ENCODE data around the gene C20orf204.
A peak's percentile ranks its signal among the peaks of the same experiment; 100 is the strongest.

Gene C20orf204

DNA sequence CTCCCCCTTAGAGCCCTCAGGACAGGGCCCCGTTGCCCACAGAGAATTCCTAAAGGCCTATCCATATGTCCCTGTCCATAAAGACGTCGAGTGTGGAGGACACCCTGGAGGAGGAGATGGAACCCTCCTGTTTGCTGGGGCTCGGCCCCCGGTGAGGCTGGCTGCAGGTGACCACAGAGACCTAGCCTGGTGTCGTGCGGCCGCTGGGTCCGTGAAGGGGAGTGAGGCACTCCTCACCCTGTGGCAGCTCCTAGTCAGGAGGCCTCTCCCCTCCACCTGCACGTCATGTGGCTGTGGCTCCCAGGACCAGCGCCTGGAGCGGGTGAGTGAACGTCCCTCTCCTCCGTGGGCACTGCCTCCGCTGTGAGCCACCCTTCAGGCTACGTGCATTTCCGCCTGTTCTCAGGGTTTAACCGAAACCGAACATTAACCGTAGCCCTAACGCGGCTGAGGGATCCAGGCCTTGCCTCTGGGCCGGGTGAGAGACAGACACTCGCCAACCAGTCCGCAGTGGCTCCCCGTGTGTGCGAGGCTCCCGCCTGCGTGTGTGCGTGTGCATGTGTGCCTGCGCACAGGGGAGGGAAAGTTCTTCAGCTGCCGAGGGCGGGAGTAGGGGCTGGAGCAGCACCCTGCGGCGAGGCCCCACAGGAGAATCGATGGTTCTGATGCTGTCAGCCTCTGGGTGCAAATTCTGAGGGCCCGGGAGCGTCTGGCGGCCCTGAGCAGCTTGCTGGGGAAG is 21.1 kb downstream of the C20orf204 start:
- no peak for DNase-seq

DNA sequence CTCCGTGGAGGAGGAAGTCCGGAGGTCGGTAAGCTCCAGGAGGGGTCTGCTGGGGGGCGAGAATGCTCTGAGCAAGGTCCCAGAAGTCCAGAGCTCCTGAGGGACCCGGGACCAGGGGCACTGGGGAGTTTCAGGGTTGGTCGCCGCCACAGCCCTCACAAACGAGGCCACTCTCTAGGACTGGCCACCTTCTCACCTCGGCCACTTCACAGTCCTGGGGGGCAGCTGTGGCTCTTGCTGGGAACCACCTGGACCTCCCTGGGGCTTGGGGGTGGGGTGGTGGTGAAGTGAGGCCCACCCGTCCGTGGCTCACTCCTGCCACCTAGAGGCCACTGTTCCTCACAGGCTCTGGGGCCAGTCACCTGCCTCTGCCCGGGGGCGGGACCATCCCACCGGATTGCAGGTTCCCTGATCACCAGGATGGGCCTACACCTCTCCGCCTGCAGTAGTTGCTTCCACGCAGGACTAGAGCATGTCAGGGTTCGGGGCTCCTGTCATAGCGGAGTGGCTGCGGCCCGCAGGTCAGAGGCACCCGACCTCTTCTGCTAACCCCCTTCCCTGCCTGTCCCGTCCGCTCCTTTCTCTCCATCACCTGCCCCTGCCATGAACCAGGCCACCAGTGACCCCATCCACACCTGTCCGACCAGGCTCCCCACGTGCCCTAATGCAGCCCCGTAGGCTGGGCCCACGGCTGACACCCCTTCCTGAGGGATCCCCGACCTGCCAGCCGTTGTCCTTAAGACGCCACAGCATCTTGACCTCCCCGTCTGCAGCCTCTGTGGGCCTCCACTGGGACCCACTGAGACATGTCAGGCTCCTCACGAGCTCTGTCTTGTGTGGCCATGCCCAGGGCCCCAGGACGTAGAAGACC is 21.9 kb downstream of the C20orf204 start:
- DNase-seq = peak; percentile 81 to 83

DNA sequence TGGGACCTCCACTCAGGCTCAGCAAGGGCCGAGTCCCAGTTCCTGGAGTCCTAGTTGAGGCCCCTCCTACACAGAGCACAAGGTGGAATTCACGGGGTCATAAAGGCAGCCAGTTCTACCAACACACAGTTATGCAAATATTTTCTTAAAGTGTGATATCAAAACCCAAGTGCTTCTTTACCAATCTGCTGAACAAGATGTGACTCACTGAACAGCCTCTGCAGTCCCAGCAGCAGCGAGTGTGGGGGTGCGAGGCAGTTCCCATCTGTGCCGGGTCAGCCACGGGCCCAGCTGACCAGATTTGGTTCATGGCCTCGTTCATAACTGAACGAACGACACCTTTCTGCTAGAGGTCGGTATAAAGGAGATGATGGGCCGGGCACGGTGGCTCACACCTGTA is 22.6 kb downstream of the C20orf204 start:
- DNase-seq = no peak

DNA sequence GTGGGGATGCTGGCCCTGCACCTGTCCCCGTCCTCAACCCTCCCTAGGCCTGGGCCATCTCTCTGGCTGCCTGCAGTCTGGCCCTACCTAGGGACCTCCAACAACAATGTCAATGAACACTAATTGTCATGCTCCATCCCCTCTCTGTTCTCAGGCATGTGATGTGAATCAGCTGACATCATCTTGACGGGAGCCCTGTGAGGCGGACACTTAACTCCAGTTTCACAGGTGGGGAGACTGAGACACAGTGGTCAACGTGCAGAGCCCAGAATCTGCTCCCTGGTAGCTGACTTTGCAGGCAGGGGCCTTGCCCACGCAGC is 26.3 kb downstream of the C20orf204 start:
- no peak for DNase-seq

DNA sequence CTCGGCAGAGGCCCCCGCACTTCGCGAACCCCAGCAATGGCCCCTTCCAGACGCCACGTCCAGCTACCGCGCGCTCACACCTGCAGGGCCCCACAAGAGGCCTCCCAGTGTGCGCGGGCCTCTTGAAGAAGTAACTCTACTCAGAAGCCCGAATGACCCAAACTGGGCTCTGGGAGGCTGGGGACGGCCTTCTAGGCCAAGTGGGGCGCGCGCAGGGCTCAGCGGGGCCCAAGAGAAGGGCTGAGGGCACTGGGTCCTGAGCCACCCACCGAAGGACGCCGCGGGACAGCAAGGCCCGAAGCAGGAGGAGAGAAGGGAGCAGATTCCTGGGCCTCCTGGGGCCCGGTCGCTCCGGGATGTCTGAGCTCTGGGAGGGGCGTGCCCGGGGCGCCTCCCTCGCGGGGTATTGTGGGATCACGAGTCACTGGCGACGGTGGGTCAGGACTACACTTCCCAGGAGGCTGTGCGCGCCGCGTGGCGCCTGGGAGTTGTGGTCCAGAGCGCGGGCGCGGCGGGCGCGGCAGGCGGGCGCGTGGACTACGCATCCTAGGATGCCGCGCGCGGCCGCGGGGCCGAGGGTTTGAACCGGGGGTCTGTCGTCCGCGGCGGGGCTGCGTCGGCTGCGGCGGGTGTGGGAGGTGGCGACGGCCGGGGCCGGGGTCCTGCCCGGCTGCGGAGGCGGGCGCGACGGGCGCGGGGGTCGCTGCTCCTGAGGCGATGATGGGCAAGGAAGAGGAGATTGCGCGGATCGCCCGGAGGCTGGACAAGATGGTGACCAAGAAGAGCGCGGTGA is 26.8 kb downstream of the C20orf204 start, which contains the start of gene TCEA2:
TCEA2 (plus strand) TSS at position 603 of the 793 bp plus-strand sequence; CDS start at position 718, 115 bp downstream.
- DNase-seq = peak; percentile 92 to 99

DNA sequence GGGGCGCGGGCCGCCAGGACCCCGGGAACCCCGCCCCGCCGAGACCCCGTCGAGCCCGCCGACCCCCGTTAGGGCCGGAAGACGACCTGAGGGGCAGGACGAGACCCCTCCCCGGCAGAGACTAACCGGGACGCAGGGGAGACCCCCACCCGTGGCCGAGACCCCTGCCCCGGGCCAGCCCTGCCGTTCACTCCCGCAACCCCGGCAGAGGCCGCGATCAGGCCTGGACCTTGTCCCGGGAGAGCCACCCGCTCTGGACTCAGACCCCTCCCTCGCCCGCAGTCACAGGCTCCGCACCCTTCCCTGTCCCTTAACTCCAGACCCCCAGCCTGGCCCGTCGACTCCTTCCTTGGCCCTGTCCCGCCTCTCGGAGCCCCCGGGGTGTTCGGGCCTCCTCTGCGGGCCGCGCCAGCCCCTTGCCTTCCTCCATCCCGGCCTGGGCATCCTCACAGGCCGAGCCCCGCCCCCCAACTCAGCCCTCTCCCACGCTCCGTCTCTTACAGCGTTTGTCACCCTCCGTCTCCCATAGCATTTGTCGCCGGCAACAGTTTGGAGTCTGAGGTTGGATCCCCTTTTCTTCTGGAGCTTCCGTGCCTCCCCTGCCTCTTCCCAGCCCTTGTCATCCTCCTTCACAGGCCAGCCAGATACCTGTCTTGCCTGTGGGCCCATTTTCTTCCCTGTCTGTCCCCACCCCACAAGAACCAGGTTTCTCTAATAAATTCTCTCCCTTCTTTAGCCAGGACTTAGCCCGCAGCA is 27.6 kb downstream of the C20orf204 start:
- DNase-seq = no peak

DNA sequence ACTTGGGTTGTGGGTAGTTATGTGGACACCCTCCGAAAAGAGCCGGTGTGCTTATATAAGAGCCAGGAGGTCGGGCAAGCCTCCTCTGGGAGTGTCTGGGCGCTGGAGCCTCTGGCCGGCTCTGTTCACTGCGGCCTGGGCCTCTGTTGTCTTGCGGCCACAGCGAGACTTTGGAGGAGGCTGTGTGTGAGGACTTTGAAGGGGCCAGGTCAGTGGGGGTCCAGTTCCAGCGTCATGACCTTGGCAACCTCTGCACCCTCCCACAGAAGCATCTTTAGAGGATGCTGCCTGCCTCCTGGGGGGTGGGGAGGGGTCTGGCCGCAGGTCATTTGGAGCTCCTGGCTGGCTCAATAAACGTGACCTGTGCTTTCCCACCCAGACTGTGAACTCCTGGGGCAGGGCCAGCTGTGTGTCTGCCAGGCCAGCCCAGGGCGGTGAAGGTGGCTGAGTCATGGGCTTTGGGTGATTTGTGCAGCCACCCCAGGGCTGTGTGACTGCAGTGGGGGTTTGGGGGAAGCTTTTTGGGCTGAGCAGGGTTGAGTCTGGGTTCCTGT is 28.2 kb downstream of the C20orf204 start:
- no peak for DNase-seq

DNA sequence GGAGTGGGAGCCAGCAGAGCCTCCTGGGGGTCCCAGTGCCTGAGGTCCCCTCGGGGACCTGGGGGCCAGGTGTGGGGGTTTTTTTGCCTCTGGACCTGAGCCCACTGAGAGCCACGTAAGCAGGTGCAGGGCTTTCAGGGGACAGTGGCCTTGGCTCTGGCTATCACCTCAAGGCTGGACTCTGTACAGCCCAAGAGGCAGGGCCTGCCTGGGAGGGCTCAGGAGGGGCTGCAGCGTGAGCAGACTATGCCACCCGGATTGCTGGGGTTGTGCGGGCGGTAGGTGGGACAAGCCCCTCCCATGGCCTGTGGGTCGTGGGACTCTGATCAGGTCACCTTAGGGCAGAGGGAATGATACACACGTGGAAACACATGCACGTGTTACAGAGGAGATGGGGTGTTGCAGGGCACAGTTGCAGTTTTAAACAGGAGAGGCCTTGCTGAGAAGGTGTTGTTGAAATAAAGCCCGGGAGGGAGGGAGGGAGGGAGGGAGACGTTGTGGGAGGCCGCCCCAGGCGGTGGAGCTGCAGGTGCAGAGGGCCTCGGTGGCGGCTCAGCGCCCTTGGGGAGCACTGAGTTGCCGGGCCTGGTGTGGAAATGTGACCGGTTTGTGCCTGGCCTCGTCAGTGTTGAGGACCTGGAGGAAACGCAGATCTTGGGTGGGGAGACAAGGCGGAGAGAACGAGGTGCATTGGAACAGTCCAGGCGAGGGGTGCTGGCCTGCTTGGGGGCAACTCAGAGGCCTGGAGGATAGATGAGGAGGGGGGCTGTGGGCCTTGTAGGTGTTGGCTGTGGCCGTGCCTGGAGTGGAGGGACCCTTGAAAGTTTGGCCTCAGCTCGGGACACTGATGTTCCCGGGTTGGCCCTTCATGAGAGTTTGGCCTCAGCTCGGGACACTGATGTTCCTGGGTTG is 29.3 kb downstream of the C20orf204 start:
- no peak for DNase-seq

DNA sequence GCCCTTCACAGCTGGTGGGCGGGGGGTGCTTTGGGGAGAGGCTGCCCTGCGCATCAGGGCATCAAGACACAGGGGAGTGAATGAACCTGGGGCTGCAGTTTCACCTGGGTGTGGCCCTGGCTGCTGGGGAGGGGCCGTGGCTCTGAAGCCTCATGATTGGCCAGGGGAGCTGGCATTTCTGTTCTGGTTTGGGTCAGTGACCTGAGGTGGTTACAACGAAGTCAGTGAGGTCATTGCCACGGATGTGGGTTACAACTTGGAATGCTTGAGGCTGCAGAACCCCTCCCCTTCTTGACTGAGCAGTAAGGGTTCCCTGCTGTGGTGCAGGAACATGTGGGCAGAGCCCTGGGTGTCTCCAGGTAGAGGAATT is 30.0 kb downstream of the C20orf204 start:
- no peak for DNase-seq

DNA sequence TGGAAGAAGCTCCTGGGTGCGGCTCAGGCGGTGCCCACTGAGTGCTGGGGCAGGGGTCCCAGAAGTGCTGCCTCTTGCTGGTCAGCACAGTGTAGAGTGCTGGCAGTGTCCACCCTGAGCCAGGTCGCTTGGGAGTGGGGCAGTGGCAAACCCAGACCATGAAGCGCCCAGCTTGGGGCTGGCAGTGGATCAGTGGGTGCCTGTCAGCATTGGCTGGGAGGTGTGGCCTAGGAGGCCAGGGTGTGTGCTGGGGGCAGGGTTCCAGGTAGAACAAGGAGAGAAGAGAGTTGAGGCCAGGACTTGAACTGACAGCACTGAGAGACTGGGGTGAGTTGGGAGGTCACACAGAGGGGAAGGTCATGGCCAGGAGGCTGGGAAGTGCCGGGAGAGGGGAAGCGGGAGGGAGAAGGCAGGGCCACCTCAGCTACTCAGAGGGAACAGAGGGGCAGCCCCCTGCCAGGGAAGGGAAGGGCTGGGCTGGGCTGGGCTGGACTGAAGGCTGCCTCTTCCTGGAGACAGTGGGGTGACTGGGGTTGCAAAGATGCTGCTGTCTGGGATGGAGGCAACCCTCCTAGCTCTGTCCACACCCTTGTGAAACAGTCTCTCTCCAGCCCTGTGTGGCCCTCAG is 31.1 kb downstream of the C20orf204 start:
- no peak for DNase-seq

DNA sequence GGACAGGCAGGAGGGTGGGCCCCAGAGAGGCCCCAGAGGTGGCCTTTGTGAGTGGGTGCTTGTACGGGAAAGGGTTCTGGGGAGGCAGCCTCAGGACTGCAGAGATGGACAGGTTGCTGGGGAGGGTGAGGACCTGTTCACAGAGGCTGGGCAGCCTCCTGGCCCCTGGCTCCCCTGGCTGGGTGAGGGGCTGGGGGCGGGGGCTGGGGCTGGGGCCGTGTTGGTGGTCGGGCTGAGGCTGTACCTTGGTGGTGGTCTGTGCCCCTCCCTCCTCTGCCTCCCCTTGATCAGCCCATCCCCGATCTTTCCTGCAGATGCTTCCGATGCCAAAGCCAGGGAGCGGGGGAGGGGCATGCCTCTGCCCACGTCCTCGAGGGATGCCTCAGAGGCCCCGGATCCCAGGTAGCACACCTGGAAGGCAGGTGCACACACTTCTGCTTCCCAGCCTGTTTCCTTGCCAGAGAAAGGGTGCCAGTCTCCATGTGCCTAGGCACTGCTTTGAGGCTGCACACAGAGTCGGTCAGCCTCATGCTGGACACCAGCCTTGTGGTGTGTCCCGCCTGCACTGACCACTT is 31.8 kb downstream of the C20orf204 start:
- no peak for DNase-seq

DNA sequence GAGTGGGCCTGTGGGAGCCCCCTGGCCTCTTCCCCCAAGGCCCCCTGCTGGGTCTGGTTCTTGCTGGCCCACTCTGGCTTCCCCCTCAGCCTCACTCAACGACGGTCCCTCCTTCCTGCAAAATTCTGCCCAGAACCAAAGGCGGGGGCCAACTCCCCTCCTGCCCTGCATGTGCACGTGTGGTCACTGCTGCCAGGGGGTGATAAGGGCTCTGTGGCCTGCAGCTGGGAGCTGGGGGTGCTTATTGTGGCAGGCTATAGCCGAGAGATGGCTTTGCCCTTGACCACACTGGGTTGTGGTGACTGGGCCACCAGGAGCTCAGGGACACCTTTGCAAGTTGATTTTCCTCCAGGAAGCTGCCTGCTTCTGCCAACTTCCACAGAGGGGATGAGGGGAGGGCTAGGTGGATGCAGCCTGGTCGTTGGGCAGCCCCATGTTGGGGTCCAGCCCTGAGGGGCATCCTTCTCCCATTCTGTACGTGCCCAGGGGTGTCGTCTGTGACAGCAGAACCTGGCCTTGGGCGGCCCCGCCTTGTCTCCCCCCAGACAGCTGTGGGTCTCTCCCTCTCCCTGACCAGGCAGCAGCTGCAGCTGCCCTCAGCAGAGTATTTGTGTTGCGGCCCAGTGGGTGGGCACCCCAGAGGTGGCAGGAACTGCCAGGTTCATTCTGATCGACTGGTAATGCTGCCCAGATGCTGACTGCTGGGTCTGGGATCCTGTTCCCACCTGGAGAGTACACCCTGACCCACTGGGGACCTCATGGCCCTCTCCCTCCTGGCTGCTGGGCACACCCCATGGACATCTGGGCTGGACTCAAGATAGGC is 32.6 kb downstream of the C20orf204 start:
- DNase-seq = no peak

DNA sequence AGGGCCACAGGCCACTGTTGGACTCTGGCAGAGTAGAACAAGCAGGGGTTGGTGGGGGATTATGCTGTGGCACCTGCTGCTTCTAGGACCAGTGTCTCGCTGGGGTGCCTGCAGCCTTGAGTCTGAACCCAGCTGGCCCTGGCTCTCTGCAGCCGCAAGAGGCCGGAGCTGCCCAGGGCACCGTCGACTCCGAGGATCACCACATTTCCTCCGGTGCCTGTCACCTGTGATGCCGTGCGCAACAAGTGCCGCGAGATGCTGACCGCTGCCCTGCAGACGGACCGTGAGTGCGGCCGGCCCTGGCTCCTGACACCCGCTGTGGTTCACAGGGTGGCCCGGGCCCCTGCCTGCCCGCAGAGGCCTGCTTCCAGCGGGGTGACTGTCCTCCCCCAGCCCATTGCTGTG is 33.2 kb downstream of the C20orf204 start:
- no peak for DNase-seq

DNA sequence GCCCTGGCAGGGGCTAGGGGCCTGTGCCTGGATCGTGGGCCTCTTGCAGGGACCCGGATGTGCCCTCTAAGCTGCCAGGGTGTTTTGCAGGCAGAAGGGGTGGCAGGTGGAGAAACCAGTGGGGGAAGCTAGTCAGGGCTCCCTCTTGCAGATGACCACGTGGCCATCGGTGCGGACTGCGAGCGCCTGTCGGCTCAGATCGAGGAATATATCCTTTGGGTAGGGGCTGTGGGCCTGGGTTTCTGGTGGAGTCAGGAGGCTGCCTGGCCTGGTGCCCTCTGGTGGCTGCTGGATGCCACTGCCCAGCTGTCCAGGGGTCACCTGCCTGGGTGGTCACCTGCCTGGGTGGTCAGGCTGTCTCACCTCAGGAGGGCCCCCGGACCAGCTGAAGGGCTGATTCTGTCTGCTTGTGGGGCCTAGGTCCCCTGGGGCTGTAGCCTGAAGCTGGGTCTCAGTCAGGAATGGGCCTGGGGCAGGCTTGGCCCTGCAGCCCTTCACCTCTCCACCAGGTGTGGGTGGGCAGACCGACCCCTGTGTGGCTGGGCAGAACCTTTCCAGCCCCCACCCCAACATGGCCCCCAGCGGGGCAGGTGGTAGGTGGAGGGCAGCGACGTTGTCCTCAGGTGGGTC is 33.7 kb downstream of the C20orf204 start:
- peak in 1 of 2 experiments; percentile 28 for DNase-seq

DNA sequence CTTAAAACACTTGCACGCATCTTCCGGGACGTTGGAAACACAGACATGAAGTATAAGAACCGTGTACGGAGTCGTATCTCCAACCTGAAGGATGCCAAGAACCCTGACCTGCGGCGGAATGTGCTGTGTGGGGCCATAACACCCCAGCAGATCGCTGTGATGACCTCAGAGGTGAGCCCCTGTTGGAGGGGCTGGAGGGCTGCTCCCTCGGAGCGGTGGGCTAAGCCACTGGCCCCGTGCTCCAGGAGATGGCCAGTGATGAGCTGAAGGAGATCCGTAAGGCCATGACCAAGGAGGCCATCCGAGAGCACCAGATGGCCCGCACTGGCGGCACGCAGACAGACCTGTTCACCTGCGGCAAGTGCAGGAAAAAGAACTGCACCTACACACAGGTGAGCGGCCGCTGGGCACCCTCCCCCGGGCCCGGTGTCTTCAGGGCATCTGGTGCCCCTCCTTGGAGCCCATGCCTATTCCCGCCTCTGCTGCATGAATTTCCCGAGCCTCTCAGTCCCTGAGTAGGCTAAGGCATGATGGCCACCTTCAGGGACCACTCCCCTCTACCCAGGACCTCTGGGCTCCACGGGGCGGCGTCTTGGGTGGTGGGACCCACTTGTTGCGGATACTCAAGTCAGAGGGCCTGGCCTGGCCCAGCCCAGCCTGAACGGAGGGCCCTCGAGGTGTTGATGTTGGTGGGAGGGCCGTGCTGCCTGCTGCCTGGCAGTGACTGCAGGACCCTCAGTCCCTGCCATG is 34.4 kb downstream of the C20orf204 start:
- no peak for DNase-seq

DNA sequence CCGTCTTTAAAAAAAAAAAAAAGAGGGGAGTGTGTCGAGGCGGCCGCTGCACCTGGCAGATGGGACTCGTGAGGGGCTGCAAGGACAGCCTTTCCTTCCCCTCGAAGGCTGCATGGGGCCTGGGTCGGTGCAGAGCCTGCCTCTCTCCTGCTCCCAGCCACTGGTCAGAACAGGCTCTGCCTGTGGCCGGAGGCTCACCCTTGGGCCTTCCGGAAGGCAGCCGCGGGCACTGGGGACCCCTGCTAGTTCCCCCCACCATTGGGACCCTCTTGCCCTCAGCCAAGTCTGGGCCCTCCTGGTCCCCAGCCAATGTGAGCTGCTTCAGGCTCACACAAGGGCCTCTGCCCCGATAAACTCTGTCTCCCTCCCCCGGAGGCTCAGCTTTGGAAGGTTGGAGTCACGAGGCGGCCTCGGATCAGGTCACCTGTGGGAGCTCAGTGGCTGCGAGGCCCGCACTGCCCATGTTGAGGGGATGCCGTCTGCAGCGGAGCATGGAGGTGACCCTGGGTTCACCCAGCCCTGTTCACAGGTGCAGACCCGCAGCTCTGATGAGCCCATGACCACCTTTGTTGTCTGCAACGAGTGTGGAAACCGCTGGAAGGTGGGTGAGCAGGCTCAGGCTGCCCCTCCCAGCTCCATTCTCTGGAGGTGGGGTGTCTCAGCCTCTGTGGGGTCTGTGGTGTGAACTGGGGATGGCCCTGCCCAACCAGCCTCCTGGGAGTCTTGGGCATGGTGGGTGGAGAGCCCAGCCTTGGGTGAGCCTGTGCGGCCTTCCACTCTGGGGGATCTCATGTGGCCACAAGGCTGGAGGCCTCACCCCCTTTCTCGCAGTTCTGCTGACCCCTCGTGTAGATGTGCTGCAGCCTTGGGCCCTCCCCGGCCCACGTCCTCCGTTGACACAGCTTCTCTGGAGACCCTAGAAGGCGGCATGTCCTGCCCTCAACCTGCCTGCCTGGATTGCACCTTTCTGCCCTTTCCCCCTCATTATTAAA is 35.7 kb downstream of the C20orf204 start:
- no peak for DNase-seq
